Sigmoid colon (tissue), 7 donors: ENCODE results near the gene GCHFR. TPM values are rescaled to one million over a fixed set of nuclear protein-coding genes. Genes with fewer than 3 reads are reported as not detected.

Experiments
- DNase-seq: peaks from one replicate; pipeline ENCODE4 v3.0.0-alpha.2; 2019
- H3K27ac ChIP-seq, 4 donors: fragments of 200-600 bp; sonication (generic); one replicate each; pipeline ENCODE4 v1.5.1; 2016 to 2019; ENCODE audit warnings: mild to moderate bottlenecking in 1 of 4
- H3K27me3 ChIP-seq, 3 donors: fragments of 200-600 bp; sonication (generic); one replicate each; pipeline ENCODE4 v1.5.1; 2019; ENCODE audit warnings: mild to moderate bottlenecking in 1 of 3
- H3K36me3 ChIP-seq, 4 donors: fragments of 200-600 bp; sonication (generic); one replicate each; pipeline ENCODE4 v1.5.1; 2016 to 2019
- H3K4me1 ChIP-seq, 4 donors: fragments of 200-600 bp; sonication (generic); one replicate each; pipeline ENCODE4 v1.5.1; 2017 to 2019
- H3K4me3 ChIP-seq, 4 donors: fragments of 200-600 bp; sonication (generic); one replicate each; pipeline ENCODE4 v1.5.1; 2017 to 2019; ENCODE audit warnings: mild to moderate bottlenecking in 2 of 4, moderate library complexity in 1 of 4
- H3K9me3 ChIP-seq, 4 donors: fragments of 200-600 bp in 3 of 4; sonication (generic) in 3 of 4; one replicate each; pipeline versions ENCODE4 v1.5.1 to v1.6.1; 2013 to 2019
- CTCF ChIP-seq, 4 experiments: fragments of 450-650 bp in 3 of 4; fragments of 200-600 bp in 1 of 4; IDR thresholded peaks; one replicate each; pipeline ENCODE4 v1.5.1; 2016 to 2019; ENCODE audit warnings: antibody characterized with exemption in 4 of 4, mild to moderate bottlenecking in 3 of 4, moderate library complexity in 2 of 4
- EP300 ChIP-seq, 4 donors: sonication (generic); formaldehyde crosslinking; IDR thresholded peaks; one replicate each; pipeline ENCODE4 v1.6.1; 2017; ENCODE audit warnings: antibody characterized with exemption in 4 of 4
- POLR2A ChIP-seq, 2 donors: fragments of 450-650 bp; IDR thresholded peaks; one replicate each; pipeline ENCODE4 v1.6.1; 2016; ENCODE audit warnings: antibody characterized with exemption in 2 of 2, mild to moderate bottlenecking in 2 of 2, moderate library complexity in 2 of 2
- POLR2AphosphoS5 ChIP-seq, 4 donors: sonication (generic); formaldehyde crosslinking; IDR thresholded peaks; one replicate each; pipeline ENCODE4 v1.6.1; 2017; ENCODE audit warnings: antibody characterized with exemption in 4 of 4
- WGBS, 2 donors: extraction: QIAGEN DNeasy Blood & Tissue Kit; methylation state at CpG; one replicate each; pipeline ENCODE4 v1.1.7; 2013; 5-methylcytosine and 5-hydroxymethylcytosine counted together
- intact Hi-C: fragments of 100-400 bp; cut with DNase I; formaldehyde crosslinking; loops from one replicate; pipeline ENCODE4 v1.15.1; 2023
- polyA plus RNA-seq, 3 donors: library from polyadenylated mRNA; stranded (reverse); fragments of 200-250 nt; gene quantifications; one replicate each; pipeline ENCODE4 v1.2.3, GENCODE V29; 2013
- total RNA-seq, 4 donors: library from RNA; depleted of rRNA; stranded (reverse); fragments of >200 nt; gene quantifications; one replicate each; pipeline ENCODE4 v1.1.0, GENCODE V29; 2016
- donor health status: healthy with polysubstance abuse.
- donor health status: Bipolar disorder and iron deficiency.
- donor health status: healthy.

GCHFR gene
- total and polyA plus RNA-seq, 7 donors = 2.2 to 71.7 (median 27.8) TPM

GRCh38 chr15:40743921-40744814, 19.7 kb upstream of the GCHFR start:
- TF ChIP-seq EP300 (IDR thresholded peaks at IDR 0.05) = no peak
- no peak for TF ChIP-seq POLR2AphosphoS5 (IDR thresholded peaks at IDR 0.05)
- no peak for TF ChIP-seq POLR2A (IDR thresholded peaks at IDR 0.05)
- no peak for TF ChIP-seq CTCF (IDR thresholded peaks at IDR 0.05)

GRCh38 chr15:40744815-40745152, 19.1 kb upstream of the GCHFR start:
- Histone ChIP-seq H3K36me3 (peaks cover 12 to 90% (median 35%) of the 10 kb centered on the region in 4 donors), H3K4me1 (no peaks in the 10 kb centered on the region), H3K4me3 (no peak overlapping the region), H3K9me3 (no peaks in the 10 kb centered on the region), H3K27ac (no peak overlapping the region), H3K27me3 (no peaks in the 10 kb centered on the region)
- TF ChIP-seq POLR2AphosphoS5 (IDR thresholded peaks at IDR 0.05) (no peak), POLR2A (IDR thresholded peaks at IDR 0.05) (no peak), EP300 (IDR thresholded peaks at IDR 0.05) (no peak), CTCF (IDR thresholded peaks at IDR 0.05) (no peak)
- WGBS, 2 donors = 82 to 83% methylated on average over 5 of the region's 5 CpGs
- DNase-seq = peak; percentile 21
- intact Hi-C loops = no loop called here

More at GRCh38 chr15:40743921-40744814, 19.7 kb upstream of the GCHFR start:
- no peaks in the 10 kb centered on the region for H3K4me1 ChIP-seq
- intact Hi-C loops = no loop called here
- no peaks in the 10 kb centered on the region for H3K9me3 ChIP-seq
- DNase-seq = peak; percentile 49
- H3K36me3 ChIP-seq = peaks cover 12 to 90% (median 38%) of the 10 kb centered on the region in 4 donors
- H3K4me3 ChIP-seq = no peak overlapping the region
- no peaks in the 10 kb centered on the region for H3K27me3 ChIP-seq
- 83% methylated on average over 12 of the region's 12 CpGs for WGBS, 2 donors
- H3K27ac ChIP-seq = no peak overlapping the region

GRCh38 chr15:40746916-40747418, 16.9 kb upstream of the GCHFR start:
- TF ChIP-seq EP300 (IDR thresholded peaks at IDR 0.05) = no peak
- TF ChIP-seq POLR2A (IDR thresholded peaks at IDR 0.05) = no peak
- no peak for TF ChIP-seq POLR2AphosphoS5 (IDR thresholded peaks at IDR 0.05)
- no peak for TF ChIP-seq CTCF (IDR thresholded peaks at IDR 0.05)
- no peaks in the 10 kb centered on the region for H3K9me3 ChIP-seq
- peaks cover 12 to 98% (median 43%) of the 10 kb centered on the region in 4 donors for H3K36me3 ChIP-seq
- no peak for DNase-seq
- WGBS, 2 donors = 82 to 89% methylated on average over 3 of the region's 3 CpGs
- intact Hi-C loops = no loop called here
- H3K27me3 ChIP-seq = no peaks in the 10 kb centered on the region
- no peak overlapping the region for H3K4me3 ChIP-seq
- H3K4me1 ChIP-seq = peaks cover 0 to 2% (median 0%) of the 10 kb centered on the region in 4 donors
- H3K27ac ChIP-seq = no peak overlapping the region

GRCh38 chr15:40747685-40748631, 15.9 kb upstream of the GCHFR start:
- WGBS, 2 donors = 54 to 81% methylated on average over 7 of the region's 7 CpGs
- intact Hi-C loops = no loop called here
- no peak for DNase-seq
- H3K36me3 ChIP-seq = peaks cover 12 to 97% (median 36%) of the 10 kb centered on the region in 4 donors
- TF ChIP-seq POLR2AphosphoS5 (IDR thresholded peaks at IDR 0.05) = no peak
- TF ChIP-seq CTCF (IDR thresholded peaks at IDR 0.05) = no peak
- no peak for TF ChIP-seq EP300 (IDR thresholded peaks at IDR 0.05)
- no peak for TF ChIP-seq POLR2A (IDR thresholded peaks at IDR 0.05)
- H3K27ac ChIP-seq = no peak overlapping the region
- H3K27me3 ChIP-seq = no peaks in the 10 kb centered on the region
- no peaks in the 10 kb centered on the region for H3K9me3 ChIP-seq
- H3K4me3 ChIP-seq = no peak overlapping the region
- H3K4me1 ChIP-seq = peaks cover 0 to 12% (median 4%) of the 10 kb centered on the region in 4 donors
